AG04449 (cell line): ENCODE results near the gene PIP5K1B.
"Not testable (repeated sequence)": the region's sequence is repeated elsewhere in the genome, so short reads cannot be mapped to it uniquely, and the experiment has no call there.

Experiments used
- CTCF ChIA-PET: fragments of 350-600 bp; formaldehyde crosslinking; extraction: SDS; loops from one replicate; lab custom pipeline; 2021; ENCODE audit warnings: antibody characterized with exemption; lab: Yijun Ruan, JAX
- POLR2A ChIA-PET: fragments of 400-600, 350-600 bp; formaldehyde crosslinking; extraction: SDS; loops from one replicate; lab custom pipeline; 2020; ENCODE audit warnings: antibody characterized with exemption, inconsistent platforms; lab: Yijun Ruan, JAX
- DNase-seq: peaks from one replicate; pipeline ENCODE4 v3.0.0-alpha.2; 2010; ENCODE audit warnings: low read depth, low spot score
- H3K4me3 ChIP-seq: 2 replicates; pipeline ENCODE4 v1.5.1; 2011; ENCODE audit warnings: low read depth, mild to moderate bottlenecking, control low read depth, low read length
- TF ChIP-seq, protein P1 (sequence below): IDR thresholded peaks from one replicate; pipeline ENCODE4 v1.5.1; 2011; ENCODE audit warnings: mild to moderate bottlenecking, moderate library complexity, low read length, control low read depth, inconsistent platforms; ENCODE audit not compliant: insufficient read depth; ENCODE audit errors: missing control alignments

PIP5K1B gene

DNA sequence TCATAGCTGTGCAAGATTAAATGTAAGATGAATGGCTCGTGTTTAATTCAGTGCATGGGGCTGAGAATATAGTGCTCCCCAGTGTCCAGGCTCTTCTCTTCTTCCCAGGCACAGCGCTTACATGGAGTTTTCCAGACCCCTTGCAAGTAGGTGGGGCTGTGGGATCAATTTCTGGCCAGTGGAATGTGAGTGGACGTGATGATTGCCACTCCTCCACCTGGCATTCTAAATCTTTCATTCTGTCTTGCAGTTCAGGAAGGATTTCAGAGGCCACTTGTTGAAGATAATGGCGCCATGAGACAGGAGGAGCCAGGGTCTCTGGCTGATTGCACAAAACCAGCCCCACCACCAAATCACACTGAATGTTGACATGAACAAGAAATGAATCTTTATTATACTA, 7.2 kb upstream of the PIP5K1B start:
- TF ChIP-seq, protein P1, sequence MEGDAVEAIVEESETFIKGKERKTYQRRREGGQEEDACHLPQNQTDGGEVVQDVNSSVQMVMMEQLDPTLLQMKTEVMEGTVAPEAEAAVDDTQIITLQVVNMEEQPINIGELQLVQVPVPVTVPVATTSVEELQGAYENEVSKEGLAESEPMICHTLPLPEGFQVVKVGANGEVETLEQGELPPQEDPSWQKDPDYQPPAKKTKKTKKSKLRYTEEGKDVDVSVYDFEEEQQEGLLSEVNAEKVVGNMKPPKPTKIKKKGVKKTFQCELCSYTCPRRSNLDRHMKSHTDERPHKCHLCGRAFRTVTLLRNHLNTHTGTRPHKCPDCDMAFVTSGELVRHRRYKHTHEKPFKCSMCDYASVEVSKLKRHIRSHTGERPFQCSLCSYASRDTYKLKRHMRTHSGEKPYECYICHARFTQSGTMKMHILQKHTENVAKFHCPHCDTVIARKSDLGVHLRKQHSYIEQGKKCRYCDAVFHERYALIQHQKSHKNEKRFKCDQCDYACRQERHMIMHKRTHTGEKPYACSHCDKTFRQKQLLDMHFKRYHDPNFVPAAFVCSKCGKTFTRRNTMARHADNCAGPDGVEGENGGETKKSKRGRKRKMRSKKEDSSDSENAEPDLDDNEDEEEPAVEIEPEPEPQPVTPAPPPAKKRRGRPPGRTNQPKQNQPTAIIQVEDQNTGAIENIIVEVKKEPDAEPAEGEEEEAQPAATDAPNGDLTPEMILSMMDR, result no peak
- H3K4me3 ChIP-seq, result no peak overlapping the region
- POLR2A ChIA-PET, result no interaction called here
- no peak for DNase-seq
- CTCF ChIA-PET, result no interaction called here

DNA sequence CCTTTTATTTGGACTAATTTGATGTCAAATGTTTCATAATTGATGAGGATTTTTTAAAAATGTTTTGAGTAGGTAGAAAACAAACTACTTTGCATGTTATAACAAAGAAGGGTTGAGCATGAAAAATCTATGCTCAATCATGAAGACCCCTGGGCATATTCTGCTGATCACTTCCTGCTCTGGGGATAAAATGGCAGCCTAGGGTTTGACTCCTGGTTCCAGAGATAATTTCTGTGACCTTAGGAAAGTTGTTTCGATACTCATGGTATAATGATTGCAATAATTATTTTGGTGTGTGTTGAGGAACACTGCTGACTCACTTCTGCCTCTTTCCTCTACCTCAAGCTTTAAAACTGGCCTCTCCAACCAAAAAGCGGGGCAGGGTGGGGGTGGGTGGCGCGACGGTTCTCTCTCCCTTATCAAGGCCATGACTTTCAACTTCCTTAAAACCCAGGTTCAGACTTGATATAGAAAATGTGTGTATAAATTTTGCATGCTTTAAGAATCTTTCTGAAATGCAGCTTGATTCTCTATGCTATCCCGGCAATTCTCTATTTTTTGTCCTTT, 6.0 kb upstream of the PIP5K1B start:
- TF ChIP-seq, protein P1, result no peak
- ChIA-PET POLR2A (no interaction called here), CTCF (no interaction called here)
- H3K4me3 ChIP-seq, result no peak overlapping the region
- no peak for DNase-seq

DNA sequence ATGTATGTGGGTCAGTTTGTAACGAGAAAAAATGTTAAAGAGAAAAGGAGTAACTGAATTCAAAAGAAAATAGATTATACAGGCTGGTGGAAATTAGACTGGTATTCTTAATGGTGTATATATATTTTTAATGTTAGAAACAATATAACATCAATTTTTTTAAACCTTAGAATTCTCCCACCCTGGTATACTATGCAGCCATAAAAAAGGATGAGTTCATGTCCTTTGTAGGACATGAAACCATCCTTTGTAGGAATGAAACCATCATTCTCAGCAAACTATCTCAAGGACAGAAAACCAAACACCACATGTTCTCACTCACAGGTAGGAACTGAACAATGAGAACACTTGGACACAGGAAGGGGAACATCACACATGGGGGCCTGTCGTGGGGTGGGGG, 5.4 kb upstream of the PIP5K1B start:
- POLR2A ChIA-PET, DNase-seq, H3K4me3 ChIP-seq, CTCF ChIA-PET: not testable (repeated sequence)

DNA sequence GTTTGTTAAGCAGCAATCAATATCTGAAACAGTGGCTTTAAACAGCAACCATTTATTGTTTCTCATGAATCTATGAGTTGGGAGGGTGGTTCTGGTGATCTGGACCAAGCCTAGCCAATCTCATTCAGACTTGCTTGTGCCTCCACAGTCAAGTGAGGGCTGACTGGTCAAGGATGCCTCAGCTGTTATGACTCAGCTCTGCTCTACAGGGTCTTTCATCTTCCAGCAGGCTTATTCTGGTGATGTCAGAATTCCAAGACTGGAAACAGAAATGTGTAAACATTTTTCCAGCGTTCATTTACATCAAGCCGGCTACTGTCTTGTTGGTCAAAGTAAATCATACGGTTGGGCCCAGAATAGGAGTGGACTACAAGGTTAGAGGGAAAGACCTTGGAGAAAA, 2.5 kb upstream of the PIP5K1B start:
- ChIA-PET CTCF (no interaction called here), POLR2A (no interaction called here)
- H3K4me3 ChIP-seq, result no peak overlapping the region
- no peak for DNase-seq
- TF ChIP-seq, protein P1, result no peak

DNA sequence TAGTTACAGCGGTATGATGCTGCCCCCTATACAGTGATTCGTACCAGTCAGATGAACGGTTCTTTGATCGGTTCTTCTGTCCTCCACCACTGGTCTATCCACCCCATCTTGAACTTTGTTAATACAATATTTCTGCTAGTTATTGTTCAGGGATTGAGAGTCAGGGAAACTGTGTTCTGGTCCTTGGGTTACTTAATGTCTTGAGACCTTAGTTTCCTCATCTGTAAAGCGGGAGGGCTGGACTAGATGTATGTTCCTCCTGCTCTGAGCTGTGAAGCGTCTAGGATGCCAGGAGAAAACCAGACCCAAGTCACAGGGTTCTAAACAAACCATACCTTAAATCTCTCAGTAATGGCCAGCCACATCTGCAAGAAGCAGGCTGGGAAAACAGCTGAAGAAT, 1.4 kb upstream of the PIP5K1B start:
- ChIA-PET POLR2A (no interaction called here), CTCF (no interaction called here)
- no peak for DNase-seq
- H3K4me3 ChIP-seq, result no peak overlapping the region
- TF ChIP-seq, protein P1, result no peak

DNA sequence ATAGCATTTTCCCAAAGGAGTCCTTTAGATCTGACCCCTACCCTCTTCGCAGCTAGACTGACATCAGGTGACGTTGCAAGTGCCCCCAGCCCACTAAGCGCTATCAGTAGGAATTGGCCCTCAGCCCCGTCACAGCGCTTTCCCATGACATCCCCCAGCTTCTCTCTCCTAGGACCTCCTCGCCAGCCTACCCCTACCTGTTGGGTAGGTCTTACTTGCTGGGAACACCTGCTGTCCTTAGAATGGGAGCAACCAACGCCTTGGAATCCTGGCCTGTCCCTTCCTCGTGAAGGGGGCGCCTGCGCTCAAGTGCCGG, 584 bp upstream of the PIP5K1B start:
- CTCF ChIA-PET, result no interaction called here
- H3K4me3 ChIP-seq, result no peak overlapping the region

More for the DNA sequence above, 584 bp upstream of the PIP5K1B start:
- TF ChIP-seq, protein P1, result no peak
- DNase-seq, result no peak
- POLR2A ChIA-PET, result no interaction called here
